Stromal cell of bone marrow (primary cell): ENCODE data around the gene DLG4.

ENCODE experiments used
- DNase-seq: peaks from one replicate; pipeline ENCODE4 v3.0.0-alpha.2; 2012; ENCODE audit warnings: low read depth

The DLG4 gene

DNA sequence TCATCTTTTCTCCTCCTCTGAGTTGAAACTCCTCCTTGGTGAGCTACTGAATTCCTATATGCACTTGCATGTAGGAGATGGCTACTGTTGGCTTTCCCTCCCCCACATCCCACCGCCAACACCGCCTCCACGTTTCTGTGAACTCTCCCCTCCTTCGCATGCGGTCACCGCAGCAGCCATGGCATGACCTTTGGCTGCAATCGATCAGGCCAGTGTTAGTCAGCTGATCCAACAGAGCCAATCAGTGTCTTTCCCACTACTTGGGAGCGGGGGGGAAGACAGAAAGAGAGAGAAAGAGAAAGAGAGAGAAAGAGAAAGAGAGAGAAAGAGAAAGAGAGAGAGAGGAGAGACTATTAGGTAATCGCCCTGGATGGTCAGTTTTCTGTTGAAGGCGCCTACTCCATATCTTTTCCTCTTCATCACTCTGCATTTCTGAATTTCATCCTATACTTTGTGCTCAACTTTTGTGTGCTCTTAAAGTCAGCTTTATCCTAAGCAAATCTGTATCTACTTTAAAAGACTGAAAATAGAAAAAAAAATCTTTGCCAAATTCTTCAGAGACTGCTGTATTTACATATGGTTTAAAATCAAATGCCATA is 63.2 kb downstream of the DLG4 start:
- DNase-seq = no peak

DNA sequence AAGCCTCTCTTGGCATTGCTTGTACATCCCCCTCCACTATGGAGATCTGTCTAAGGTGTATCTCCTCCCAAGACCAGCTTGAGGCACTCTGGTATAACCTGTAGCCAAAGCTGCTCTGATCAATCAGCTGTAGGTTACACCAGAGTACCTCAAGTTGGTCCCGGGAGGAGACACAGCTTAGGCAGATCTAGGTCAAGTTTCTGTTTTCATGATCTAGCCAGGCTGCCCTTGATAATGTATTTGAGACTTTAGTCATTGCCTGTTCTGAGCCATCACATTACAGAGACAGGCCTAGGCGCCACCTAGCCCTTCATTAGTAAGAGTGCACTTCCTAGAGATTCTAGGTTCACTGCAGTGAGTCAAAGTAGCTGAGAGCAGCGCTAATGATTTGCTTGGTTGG is 71.9 kb downstream of the DLG4 start:
- no peak for DNase-seq

DNA sequence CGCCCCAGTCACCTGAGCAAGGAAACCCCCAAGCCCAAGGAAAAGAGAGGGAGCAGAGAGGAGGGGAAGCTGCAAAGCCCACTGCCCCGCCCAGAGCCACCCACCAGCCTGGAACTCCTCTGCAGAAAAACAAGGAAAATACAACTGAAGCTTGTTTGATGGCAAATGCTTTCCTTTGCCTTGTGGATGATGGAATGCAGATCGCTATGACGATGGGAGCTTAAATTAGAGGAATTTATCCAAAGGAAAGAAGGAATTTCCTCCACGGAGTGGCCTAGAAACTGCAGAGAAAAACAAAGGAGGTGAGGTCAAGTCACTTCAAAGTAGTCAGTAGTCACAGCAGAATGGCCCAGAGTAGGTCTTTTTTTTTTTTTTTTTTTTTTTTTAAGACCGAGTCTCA is 73.5 kb downstream of the DLG4 start:
- DNase-seq = no peak

DNA sequence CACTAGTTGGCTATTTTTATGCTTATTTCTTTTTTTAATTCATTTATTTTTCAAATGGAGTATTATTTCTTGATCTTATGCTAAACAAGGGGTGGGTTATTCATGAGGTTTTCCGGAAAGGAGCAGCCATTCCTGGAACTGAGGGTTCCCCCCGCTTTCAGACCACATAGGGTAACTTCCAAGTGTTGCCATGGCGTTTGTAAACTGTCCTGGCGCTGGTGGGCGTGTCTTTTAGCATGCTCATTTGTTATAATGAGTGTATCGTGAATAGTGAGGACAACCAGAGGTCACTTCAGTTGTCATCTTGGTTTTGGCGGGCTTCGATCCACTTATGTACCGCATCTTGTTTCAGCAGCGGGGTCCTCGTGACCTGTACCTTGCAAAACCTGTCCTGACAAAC is 75.4 kb downstream of the DLG4 start:
- DNase-seq = no peak

DNA sequence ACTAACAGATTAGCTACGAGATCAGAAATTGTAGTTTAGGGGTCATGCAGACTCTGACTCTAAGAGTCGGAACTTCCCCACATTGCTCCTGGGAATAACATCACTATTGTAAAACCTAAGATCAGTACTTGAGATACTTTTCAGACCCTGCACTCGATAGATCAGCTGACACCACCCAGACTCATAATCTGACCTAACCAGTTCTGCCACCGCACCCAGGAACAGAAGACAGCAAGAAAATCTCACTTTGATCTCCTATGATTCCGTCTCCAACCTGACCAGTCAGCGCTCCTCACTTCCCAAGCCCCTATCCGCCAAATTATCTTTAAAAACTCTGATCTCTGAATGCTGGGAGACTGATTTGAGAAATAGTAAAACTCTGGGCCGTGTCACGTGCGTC is 77.8 kb downstream of the DLG4 start:
- no peak for DNase-seq

DNA sequence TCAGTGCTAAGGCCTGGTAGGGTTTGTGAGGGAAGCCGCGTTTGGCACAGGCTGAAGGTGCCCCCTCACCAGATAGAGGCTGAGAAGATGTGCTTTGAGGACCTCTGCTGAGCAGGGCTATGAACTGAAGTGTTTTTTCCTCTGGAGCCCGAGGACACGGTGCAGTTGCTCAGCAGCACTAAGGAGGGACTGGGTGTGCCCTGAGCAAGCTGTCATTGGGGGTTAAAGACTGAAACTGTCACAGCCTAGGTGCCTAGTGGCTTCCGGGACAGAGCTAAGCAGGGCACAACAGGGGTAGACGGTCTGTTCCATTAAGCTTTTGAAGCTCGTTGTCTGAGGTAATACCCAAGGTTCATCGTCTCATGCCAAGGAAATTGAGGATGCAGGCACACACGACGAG is 80.2 kb downstream of the DLG4 start:
- no peak for DNase-seq

DNA sequence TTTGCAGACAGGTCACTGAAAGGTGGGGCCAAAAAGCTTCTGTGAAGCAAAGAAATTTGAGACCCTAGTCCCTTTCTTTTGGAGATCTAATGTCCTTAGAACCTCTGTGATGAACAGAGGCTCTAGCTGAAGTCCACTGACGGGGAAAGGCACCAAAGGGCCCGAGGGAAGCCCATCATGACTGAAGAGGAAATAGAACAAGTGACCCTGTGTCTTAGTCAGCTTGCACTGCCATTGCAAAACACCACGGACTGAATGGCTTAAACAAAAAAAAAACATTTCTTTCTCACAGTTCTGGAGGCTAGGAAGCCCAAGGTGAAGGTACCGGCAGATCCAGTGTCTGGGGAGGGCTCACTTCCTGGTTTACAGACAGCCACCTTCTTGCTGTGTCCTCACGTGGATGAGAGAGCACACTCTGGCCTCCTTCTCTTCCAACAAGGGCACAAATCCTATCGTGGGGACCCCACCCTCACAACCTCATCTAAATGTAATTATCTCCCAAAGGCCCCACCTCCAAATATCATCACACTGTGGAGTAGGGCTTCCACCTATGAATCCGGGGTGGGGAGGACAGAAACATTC is 80.7 kb downstream of the DLG4 start:
- no peak for DNase-seq

DNA sequence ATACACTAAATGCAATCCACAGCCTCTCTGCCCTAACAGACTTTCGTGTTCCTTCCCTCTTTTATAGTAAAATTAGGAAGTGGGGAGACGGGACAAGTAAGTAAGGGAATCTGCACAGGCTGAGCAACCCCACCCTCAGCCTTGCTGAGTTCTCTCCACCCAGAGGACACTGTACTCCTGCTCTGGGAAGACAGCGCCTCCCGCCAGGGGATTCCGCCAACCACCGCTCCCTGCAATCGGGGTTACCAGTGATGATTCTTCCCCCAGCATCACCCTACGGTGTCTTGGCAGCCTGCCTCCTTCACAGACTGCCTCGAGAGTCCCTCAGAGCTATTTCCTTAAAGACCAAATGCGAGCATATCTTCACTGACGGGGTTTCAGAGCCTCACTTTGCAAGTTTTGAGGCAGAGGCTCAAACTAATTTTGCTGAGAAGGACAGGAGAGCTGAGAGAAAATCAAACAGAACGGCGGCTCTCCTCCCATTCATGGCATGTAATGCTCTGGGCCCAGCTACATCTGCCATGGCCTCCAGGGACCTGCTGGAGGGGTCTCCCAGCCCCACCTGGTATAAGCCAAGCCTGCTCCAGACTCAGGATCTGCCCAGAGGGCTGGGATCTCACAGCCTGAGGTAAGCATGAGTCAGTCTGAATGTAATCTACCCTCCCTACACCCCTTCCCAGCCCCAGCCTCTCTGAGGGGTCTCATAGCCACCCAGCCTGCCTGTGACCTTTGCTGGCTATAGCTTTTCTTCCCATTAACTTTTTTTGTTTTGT is 82.3 kb downstream of the DLG4 start:
- no peak for DNase-seq
